Astrocyte of the hippocampus (primary cell): ENCODE measurements around the gene CCDC124.

Experiments
- DNase-seq: peaks from one replicate; pipeline ENCODE4 v3.0.0; 2011; ENCODE audit warnings: low read depth, low spot score

CCDC124 gene

GRCh38 chr19:17933414-17934129, 757 bp downstream of the CCDC124 start:
- DNase-seq = peak; percentile 40

DNA sequence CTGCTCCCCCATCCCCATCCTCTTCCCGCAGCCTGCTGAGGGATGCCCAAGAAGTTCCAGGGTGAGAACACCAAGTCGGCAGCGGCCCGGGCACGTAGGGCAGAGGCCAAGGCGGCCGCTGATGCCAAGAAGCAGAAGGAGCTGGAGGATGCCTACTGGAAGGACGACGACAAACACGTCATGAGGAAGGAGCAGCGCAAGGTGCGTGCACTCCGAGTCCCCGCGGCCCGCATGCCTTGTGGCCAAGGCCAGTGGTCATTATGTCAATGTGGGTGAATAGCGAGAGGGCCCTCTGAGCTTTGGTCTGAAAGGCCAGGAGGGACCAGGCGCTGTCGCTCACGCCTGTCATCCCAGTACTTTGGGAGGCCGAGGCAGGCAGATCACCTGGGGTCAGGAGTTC, 3.6 kb downstream of the CCDC124 start:
- DNase-seq = no peak

DNA sequence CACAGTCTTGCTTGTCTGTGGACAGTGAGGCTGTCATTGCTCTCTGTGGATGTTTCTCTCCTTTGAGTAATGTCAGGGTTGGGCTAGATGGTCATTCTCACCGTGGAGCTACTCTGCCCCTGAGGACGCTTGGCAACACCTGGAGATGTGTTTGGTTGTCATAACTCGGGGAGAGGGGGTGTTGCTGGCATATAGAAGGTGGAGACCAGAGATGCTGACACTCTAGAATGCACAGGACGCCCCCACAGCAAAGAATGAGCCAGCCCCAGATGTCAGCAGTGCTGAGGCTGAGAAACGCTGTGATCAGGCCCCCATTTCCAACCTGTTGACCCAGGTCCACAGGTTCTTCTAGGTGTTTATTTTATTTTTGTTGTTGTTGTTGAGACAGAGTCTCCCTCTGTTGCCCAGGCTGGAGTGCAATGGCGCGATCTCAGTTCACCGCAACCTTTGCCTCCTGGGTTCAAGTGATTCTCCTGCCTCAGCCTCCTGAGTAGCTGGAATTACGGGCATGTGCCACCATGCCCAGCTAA, 4.6 kb downstream of the CCDC124 start:
- DNase-seq = no peak

- DNase-seq = peak; percentile 92
Measured at GRCh38 chr19:17938092-17938845, 5.5 kb downstream of the CCDC124 start.

DNA sequence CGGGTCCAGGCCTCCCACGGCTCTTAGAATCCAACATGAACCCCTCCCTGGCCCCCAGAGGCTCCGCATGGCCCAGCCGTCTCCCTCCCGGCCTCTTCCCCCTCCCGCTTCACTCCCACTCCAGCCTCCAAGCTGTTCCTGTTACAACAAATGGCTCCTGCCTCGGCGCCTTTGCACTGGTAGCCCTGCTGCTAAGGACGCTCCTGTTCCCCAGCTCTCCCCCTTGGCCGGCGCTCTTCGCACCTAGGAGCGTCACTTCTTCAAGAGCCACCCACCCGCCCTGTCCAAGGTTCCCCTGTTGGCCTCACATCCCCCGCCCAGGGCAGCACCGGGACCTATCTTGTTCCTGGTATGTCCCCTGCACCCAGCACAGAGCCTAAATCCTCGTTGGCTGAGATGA, 9.4 kb downstream of the CCDC124 start:
- no peak for DNase-seq

GRCh38 chr19:17942582-17943273, 9.9 kb downstream of the CCDC124 start:
- no peak for DNase-seq

DNA sequence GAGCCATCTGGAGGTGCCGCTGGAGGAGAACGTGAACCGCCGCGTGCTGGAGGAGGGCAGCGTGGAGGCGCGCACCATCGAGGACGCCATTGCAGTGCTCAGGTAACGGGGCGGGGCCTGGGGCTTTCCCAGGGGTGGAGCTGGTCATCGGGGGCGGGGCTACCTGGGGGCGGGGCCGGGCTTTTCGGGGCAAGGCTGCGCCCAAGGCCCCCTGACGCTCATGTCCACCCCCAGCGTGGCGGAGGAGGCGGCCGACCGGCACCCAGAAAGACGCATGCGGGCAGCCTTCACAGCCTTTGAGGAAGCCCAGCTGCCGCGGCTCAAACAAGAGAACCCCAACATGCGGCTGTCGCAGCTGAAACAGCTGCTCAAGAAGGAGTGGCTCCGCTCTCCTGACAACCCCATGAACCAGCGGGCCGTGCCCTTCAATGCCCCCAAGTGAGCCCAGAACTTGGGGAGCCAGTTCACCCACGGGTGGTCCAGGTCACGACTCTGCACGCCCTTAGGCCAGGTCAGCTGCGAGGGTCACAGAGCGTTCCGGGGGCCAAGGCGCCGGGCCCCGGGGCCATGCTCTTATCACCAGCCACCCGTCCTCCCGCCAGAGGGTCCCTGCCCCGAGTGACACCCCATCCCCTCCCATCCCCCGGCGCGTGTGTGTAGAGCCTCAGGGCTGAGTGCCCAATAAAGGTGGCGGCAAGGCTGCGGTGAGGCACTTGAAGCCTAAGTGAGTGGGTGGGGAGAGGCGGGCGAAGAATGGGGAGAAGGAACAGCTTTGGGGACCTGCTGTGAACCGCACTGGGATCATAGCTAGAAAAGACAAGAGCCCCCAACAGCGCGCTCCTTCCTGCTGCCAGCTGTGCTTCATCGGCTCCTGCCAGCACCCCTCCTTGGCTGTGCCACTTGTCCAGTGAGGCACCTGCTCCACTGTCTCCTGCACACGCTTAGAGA, 10.7 kb downstream of the CCDC124 start:
- no peak for DNase-seq

GRCh38 chr19:17944301-17944700, 11.5 kb downstream of the CCDC124 start:
- peak; percentile 78 for DNase-seq

GRCh38 chr19:17946965-17947784, 14.4 kb downstream of the CCDC124 start:
- no peak for DNase-seq

- DNase-seq = peak; percentile 98
Measured at GRCh38 chr19:17947815-17948513, 15.1 kb downstream of the CCDC124 start.

DNA sequence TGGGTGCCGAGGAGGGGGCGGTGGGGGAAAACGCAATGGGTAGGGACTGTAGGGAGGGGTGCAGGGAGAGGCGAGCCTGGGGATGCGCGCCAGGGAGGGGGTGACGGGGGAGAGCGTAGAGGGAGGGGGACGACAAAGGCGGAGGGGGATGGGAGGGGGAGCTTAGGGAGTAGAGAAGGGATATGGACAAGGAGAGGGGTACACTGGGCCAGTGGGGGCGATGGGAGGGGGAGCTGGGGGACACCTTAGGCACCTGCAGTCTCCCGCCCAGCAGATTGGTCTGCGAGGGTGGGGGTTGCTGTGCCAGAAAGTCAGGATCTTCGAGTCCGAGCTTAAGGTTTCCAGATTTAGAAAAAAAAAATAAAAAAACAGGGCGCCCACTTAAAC, 15.7 kb downstream of the CCDC124 start:
- no peak for DNase-seq

GRCh38 chr19:17948931-17949930, 16.4 kb downstream of the CCDC124 start:
- no peak for DNase-seq

DNA sequence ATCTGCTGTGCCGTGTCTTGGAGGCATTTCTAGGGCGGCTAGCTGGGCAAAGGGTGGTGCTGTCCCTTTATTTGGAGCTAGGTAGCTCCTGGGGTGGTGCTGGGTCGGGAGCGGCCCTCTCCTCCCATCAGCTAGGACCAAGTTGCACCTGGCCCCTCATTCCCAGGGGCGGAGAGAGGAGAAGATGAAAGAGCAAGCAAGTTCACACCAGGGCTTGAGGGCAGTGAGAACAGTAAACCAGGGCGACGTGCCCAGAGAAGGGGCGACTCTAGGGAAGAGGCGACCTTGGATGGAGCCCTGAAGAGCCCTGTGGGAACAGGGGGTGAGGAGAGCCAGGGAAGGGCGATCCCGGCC, 17.1 kb downstream of the CCDC124 start:
- no peak for DNase-seq

DNA sequence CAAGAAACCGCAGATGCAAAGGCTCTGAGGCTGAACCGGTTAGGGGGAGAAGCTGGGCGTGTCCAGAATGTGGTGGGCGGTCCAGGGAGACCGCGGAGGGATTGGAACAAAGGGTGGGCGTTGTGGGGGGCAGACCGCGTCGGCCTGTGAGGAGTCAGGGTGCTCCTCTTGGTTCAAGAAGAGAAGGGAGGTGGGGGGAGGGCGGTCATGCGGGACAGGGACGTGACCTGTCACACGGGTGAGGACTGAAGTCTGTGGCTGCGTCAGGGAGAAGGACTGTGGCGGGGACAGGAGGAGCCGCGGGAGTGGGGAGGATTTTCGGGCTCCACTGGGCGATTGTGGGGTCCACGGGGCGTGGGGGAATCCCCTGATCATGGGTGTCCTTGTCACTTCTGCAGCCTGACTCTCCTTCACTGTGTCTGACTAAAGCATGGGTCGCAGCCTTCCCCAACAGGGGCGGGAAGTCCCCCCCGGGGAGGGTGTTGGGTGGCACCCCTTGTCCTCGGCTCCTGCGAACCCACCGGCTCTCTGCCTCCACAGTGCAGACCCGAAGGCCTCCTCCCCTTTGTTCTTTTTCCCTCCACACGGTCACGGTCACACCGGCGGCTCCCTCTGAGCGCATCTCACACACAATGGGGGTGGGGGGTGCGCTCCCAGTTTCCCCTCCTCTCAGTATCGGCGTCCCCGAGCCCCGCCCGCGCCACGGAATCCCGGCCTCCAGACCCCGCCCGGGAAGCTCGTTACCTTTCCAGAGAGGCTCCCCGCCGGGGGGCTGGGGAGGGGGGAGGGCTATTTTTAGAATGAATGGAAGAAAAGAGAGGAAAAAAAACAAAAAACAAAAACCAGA, 17.7 kb downstream of the CCDC124 start:
- peak; percentile 21 for DNase-seq

DNA sequence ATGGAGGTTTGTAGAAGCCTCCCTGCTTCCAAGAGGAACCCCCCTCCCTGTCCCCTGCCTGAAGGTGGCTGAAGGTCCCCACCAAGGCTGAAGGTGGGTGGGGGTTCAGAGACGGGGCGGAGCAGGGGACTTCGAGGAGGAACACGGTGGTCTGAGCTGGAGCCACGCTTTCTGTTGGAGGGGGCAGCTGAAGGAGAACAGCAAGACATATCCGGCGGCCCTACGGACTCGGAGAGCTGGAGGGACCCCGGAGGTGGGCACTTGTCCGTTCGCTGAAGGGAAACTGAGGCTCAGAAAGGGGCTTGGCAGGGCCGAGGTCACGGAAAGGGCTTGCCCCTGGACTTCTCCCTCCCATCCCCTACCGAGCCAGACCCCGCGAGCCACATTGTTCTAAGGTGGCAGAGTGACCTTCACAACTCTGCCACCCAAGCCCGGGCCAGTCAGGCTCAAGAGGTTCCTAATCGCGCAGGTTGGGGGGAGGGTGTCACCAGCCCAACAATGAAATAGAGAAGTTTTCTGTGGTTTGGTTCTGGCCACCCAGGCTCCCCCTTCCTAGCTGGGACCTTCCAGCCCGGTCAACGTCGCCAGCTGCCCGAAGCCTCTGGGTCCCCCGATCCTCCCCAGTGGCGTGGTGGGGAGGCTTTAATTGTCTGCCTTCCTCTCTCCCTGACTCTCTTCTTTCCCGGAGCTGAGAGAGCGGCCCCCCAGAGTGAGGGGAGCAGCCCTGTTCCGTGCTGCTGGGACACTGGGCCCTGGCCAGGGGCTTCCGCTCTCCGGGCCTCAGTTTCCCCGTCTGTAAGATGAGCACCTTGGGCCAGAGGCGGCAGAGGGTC, 18.6 kb downstream of the CCDC124 start:
- no peak for DNase-seq
